Measurements from ENCODE around the gene SAMD4B. TPM values are rescaled to one million over a fixed set of nuclear protein-coding genes. Genes with fewer than 3 reads are reported as not detected.

SAMD4B gene
- total RNA-seq, 4 donors from 2014 or later: 103 to 193 (median 115) TPM

DNA sequence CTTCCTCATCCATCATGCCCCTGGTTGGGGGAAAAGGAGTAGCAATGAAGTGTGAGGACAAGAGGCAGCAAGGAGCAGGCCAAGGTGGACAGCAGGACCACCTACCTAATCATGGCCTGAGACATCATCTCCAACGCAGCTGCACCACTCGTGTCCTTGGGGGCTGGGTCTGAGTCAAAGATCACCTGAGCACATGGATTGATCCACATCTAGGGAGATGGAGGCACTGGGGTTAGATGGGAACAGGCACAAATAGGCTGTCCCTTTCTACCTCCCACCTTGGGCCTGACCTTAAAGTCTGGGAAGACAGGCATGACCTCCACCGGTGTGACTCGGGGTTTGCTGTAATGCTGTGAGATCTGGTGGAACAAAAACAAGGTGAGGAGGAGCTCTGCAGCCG, 46.4 kb downstream of the SAMD4B start:
- Histone ChIP-seq H3K4me1 (peaks cover 0 to 36% (median 20%) of the 10 kb centered on the region in 4 donors), H3K36me3 (peaks cover 0 to 68% (median 33%) of the 10 kb centered on the region in 3 donors), H3K27me3 (no peaks in the 10 kb centered on the region), H3K27ac (peak overlapping the region in 2 of 4 donors; percentile 99 to 100), H3K9me3 (no peaks in the 10 kb centered on the region), H3K4me3 (no peak overlapping the region)
- 73 to 92% methylated on average over 5 of the region's 5 CpGs for WGBS, 2 donors
- TF ChIP-seq POLR2A (IDR thresholded peaks at IDR 0.05): no peak
- TF ChIP-seq, protein P1, sequence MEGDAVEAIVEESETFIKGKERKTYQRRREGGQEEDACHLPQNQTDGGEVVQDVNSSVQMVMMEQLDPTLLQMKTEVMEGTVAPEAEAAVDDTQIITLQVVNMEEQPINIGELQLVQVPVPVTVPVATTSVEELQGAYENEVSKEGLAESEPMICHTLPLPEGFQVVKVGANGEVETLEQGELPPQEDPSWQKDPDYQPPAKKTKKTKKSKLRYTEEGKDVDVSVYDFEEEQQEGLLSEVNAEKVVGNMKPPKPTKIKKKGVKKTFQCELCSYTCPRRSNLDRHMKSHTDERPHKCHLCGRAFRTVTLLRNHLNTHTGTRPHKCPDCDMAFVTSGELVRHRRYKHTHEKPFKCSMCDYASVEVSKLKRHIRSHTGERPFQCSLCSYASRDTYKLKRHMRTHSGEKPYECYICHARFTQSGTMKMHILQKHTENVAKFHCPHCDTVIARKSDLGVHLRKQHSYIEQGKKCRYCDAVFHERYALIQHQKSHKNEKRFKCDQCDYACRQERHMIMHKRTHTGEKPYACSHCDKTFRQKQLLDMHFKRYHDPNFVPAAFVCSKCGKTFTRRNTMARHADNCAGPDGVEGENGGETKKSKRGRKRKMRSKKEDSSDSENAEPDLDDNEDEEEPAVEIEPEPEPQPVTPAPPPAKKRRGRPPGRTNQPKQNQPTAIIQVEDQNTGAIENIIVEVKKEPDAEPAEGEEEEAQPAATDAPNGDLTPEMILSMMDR (IDR thresholded peaks at IDR 0.05): no peak
- TF ChIP-seq EP300 (IDR thresholded peaks at IDR 0.05): no peak
- no peak for DNase-seq (ENCODE audit: low spot score in 2 of 2)

DNA sequence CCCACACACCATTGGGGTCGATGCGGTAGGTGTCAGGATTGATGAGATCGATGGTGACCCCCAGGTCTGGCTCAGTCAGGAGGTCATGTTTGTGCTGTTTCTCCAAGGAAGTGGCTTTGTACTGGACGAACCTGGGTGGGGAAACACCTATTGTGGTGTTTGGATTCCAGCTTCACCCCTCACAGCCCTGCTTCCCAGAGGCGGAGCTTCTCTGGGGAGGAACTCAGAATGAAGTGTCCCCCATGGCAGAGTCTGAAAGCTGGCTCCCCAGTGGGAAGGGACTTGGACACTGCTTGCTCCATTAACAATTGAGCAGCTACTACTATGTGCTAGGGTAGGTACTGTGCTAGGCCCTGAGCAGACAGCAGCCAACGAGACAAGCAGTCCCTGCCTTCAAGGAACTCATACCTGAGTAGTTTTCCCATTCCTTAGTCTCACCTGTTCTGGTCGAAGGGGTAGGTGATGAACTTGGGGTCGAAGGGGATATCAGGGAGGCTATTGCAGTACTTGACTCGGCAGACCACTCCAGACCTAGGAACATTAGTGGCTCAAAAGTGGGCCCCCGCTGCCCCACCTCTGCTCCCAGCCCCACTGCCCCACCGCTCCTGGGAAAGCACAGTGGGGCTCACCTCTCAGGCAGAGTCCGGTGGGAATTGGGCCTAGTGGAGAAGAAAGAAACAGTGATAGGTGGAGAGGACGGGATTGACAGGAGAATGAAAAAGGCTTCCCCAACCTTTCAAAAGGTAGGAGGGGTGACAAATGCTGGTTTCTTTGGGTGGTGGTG, 47.6 kb downstream of the SAMD4B start:
- no peaks in the 10 kb centered on the region for H3K9me3 ChIP-seq
- peaks cover 0 to 39% (median 20%) of the 10 kb centered on the region in 4 donors for H3K4me1 ChIP-seq
- no peak for DNase-seq (ENCODE audit: low spot score in 2 of 2)
- H3K27me3 ChIP-seq: no peaks in the 10 kb centered on the region
- no peak for TF ChIP-seq POLR2A (IDR thresholded peaks at IDR 0.05)
- TF ChIP-seq EP300 (IDR thresholded peaks at IDR 0.05): no peak
- TF ChIP-seq, protein P1 (IDR thresholded peaks at IDR 0.05): no peak
- H3K27ac ChIP-seq: peak overlapping the region; percentile 99 to 100 (median 100)
- H3K36me3 ChIP-seq: peaks cover 0 to 68% (median 24%) of the 10 kb centered on the region in 3 donors
- WGBS, 2 donors: 61 to 64% methylated on average over 13 of the region's 13 CpGs
- H3K4me3 ChIP-seq: peak overlapping the region; percentile 92 to 100 (median 98)

DNA sequence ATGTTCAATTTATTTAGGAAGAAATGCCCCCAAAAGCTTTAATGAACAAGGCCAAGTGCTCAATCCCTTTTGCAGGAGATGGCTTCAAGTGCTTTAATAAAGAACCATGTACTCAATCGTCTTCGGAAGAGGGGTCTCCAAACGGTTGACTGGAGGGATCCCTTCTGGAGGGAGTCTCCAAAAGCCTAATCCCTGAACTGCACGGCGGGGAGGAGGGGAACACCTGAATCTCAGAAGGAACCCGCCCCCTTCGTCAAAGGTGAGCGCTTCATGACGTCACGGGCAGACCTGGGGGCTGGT, 48.2 kb downstream of the SAMD4B start:
- H3K9me3 ChIP-seq: no peaks in the 10 kb centered on the region
- no peak for DNase-seq (ENCODE audit: low spot score in 2 of 2)
- peaks cover 0 to 68% (median 24%) of the 10 kb centered on the region in 3 donors for H3K36me3 ChIP-seq
- peak overlapping the region; percentile 99 to 100 (median 100) for H3K27ac ChIP-seq
- 0 to 1% methylated on average over 5 to 10 of the region's 10 CpGs for WGBS, 2 donors
- H3K27me3 ChIP-seq: no peaks in the 10 kb centered on the region
- H3K4me3 ChIP-seq: peak overlapping the region; percentile 92 to 100 (median 98)
- TF ChIP-seq, protein P1 (IDR thresholded peaks at IDR 0.05): no peak
- TF ChIP-seq EP300 (IDR thresholded peaks at IDR 0.05) (no peak), POLR2A (IDR thresholded peaks at IDR 0.05) (no peak)
- H3K4me1 ChIP-seq: peaks cover 0 to 42% (median 20%) of the 10 kb centered on the region in 4 donors

GRCh38 chr19:39390751-39391437, 48.7 kb downstream of the SAMD4B start, which contains the start of the genes MED29 and PAF1:
Gene MED29, plus strand, starts transcription at chr19:39391378. Its CDS starts 45 bp downstream, at chr19:39391423.
Gene PAF1, minus strand, starts transcription at chr19:39391106. Its CDS starts 242 bp downstream, at chr19:39390864.
- DNase-seq (ENCODE audit: low spot score in 2 of 2): peak; percentile 93 to 99
- peak within 1 kb of the TSS; percentile 99 to 100 (median 100) for H3K27ac ChIP-seq
- WGBS, 2 donors: 0% methylated on average over 45 of the region's 60 CpGs
- H3K9me3 ChIP-seq: no peaks in the 10 kb centered on the region
- no peaks in the 10 kb centered on the region for H3K27me3 ChIP-seq
- peaks cover 0 to 68% (median 21%) of the 10 kb centered on the region in 3 donors for H3K36me3 ChIP-seq
- TF ChIP-seq, protein P1 (IDR thresholded peaks at IDR 0.05): peak in 2 of 5 experiments; percentile 48 to 62
- TF ChIP-seq EP300 (IDR thresholded peaks at IDR 0.05) (peak; percentile 70 to 98), POLR2A (IDR thresholded peaks at IDR 0.05) (peak; percentile 80 to 92)
- H3K4me3 ChIP-seq: peak within 1 kb of the TSS; percentile 92 to 100 (median 98)
- peaks cover 0 to 42% (median 20%) of the 10 kb centered on the region in 4 donors for H3K4me1 ChIP-seq
